K562 (cell line): ENCODE results near the gene KDM2B. TPM values are rescaled to one million over a fixed set of nuclear protein-coding genes. Genes with fewer than 3 reads are reported as not detected.

Source experiments
- ASH1L ChIP-seq: fragments of 450-650 bp; IDR thresholded peaks from 2 replicates; pipeline ENCODE4 v1.6.1; 2018; ENCODE audit warnings: borderline replicate concordance, mild to moderate bottlenecking, low read depth; ENCODE audit not compliant: partially characterized antibody
- BCOR ChIP-seq: fragments of 450-650 bp; IDR thresholded peaks from 2 replicates; pipeline ENCODE4 v1.6.1; 2016
- BDP1 ChIP-seq: IDR thresholded peaks from 3 replicates; pipeline ENCODE4 v1.6.1; 2011; ENCODE audit not compliant: insufficient read length, insufficient read depth
- CTCF ChIP-seq, 3 experiments: IDR thresholded peaks in 2 of 3; conservative IDR thresholded peaks in 1 of 3; 2 replicates each; pipeline ENCODE4 v1.5.1; 2011 to 2012; ENCODE audit warnings: low read length in 3 of 3, mild to moderate bottlenecking in 3 of 3, control low read depth in 2 of 3, improper control_type of control experiment in 1 of 3, inconsistent platforms in 1 of 3, low read depth in 1 of 3, mixed read lengths in 1 of 3, moderate library complexity in 1 of 3; ENCODE audit not compliant: insufficient read depth in 2 of 3
- CXXC5 ChIP-seq: fragments of 250-450 bp; sonication (Bioruptor Pico); IDR thresholded peaks from 2 replicates; pipeline ENCODE4 v1.8.0; 2022; ENCODE audit warnings: inconsistent platforms, mild to moderate bottlenecking, moderate library complexity
- E2F4 ChIP-seq: sonication (generic); formaldehyde crosslinking; IDR thresholded peaks from 2 replicates; pipeline ENCODE4 v1.8.0; 2022; ENCODE audit warnings: mild to moderate bottlenecking, low read depth, missing genetic modification reagents
- ELF1 ChIP-seq: fragments of 200-800 bp; sonication (Bioruptor generic); IDR thresholded peaks from 2 replicates; pipeline ENCODE4 v1.6.1; 2016; ENCODE audit warnings: missing genetic modification characterization, missing compliant biosample characterization
- EP400 ChIP-seq: fragments of 450-650 bp; IDR thresholded peaks from 2 replicates; pipeline ENCODE4 v1.6.1; 2017; ENCODE audit warnings: antibody characterized with exemption, mild to moderate bottlenecking, moderate library complexity
- ESRRB ChIP-seq: fragments of 250-450 bp; sonication (Bioruptor Pico); IDR thresholded peaks from 2 replicates; pipeline ENCODE4 v1.5.0; 2020; ENCODE audit warnings: mild to moderate bottlenecking, moderate library complexity, borderline replicate concordance
- FOS ChIP-seq: IDR thresholded peaks from 3 replicates; pipeline ENCODE4 v1.6.1; 2011; ENCODE audit not compliant: insufficient read length; ENCODE audit errors: extremely low read depth
- FOXK2 ChIP-seq, 2 experiments: fragments of 450-650 bp; IDR thresholded peaks in 1 of 2; conservative IDR thresholded peaks in 1 of 2; 2 replicates each; pipeline ENCODE4 v1.6.1; 2016; ENCODE audit warnings: low read depth in 2 of 2, mild to moderate bottlenecking in 1 of 2
- FOXP4 ChIP-seq: sonication (generic); formaldehyde crosslinking; IDR thresholded peaks from 2 replicates; pipeline ENCODE4 v1.8.0; 2022; ENCODE audit warnings: mild to moderate bottlenecking, missing genetic modification reagents, borderline replicate concordance
- HMGN3 ChIP-seq: IDR thresholded peaks from 2 replicates; pipeline ENCODE4 v1.6.1; 2011; ENCODE audit warnings: borderline replicate concordance, low read depth, mild to moderate bottlenecking, mixed read lengths, low read length; ENCODE audit not compliant: insufficient read length; ENCODE audit errors: extremely low read depth
- MEF2D ChIP-seq: conservative IDR thresholded peaks from 2 replicates; pipeline ENCODE4 v1.6.1; 2016; ENCODE audit warnings: low read depth, missing genetic modification characterization, missing compliant biosample characterization
- NCOA6 ChIP-seq: fragments of 450-650 bp; IDR thresholded peaks from 2 replicates; pipeline ENCODE4 v1.6.1; 2017; ENCODE audit warnings: mild to moderate bottlenecking
- NFE2 ChIP-seq: IDR thresholded peaks from 2 replicates; pipeline ENCODE4 v1.6.1; 2014; ENCODE audit warnings: antibody characterized with exemption, low read depth
- POLR2AphosphoS5 ChIP-seq: IDR thresholded peaks from 2 replicates; pipeline ENCODE4 v1.6.1; 2011; ENCODE audit warnings: mild to moderate bottlenecking, low read depth, low read length, moderate library complexity; ENCODE audit not compliant: control insufficient read depth, insufficient read depth
- POLR2G ChIP-seq: fragments of 200-400 bp; formaldehyde crosslinking; IDR thresholded peaks from 2 replicates; pipeline ENCODE4 v1.6.1; 2017; ENCODE audit warnings: low read depth, mild to moderate bottlenecking, antibody characterized with exemption, low read length, moderate library complexity
- RB1 ChIP-seq: fragments of 450-650 bp; IDR thresholded peaks from 2 replicates; pipeline ENCODE4 v1.6.1; 2017; ENCODE audit warnings: low read depth, mild to moderate bottlenecking
- TEAD4 ChIP-seq, 2 experiments: sonication (generic) in 1 of 2; formaldehyde crosslinking in 1 of 2; IDR thresholded peaks; 2 replicates each; pipeline versions ENCODE4 v1.6.1 to v1.8.0; 2012 to 2022; ENCODE audit warnings: borderline replicate concordance in 1 of 2, inconsistent platforms in 1 of 2, low read length in 1 of 2, mild to moderate bottlenecking in 1 of 2, missing genetic modification reagents in 1 of 2
- ZKSCAN1 ChIP-seq: fragments of 150-350 bp; IDR thresholded peaks from 2 replicates; pipeline ENCODE4 v1.6.1; 2016; ENCODE audit warnings: low read depth, low read length
- ZNF57 ChIP-seq: fragments of 450-650 bp; formaldehyde crosslinking; IDR thresholded peaks from 2 replicates; pipeline ENCODE4 v1.4.0; 2020; ENCODE audit warnings: mild to moderate bottlenecking, moderate library complexity
- polyA plus RNA-seq, 8 experiments: library from polyadenylated mRNA; depleted of rRNA in 4 of 8; stranded (reverse) in 5 of 8; unstranded in 3 of 8; fragments of >200 nt; fragmentation: Nextera tagmentation in 2 of 8; fragmentation: Illumina TruSeq in 1 of 8; extraction: Ambion mirVana in 2 of 8; extraction: Trizol in 1 of 8; gene quantifications; 2 replicates each; pipeline versions ENCODE4 v1.2.1 to v1.2.3, GENCODE V29; 2011 to 2014; ENCODE audit warnings: inconsistent platforms in 1 of 8, missing spikeins in 1 of 8
- total RNA-seq, 7 experiments: library from RNA; depleted of rRNA in 6 of 7; stranded (reverse); fragments of >200 nt in 6 of 7; fragmentation: Illumina TruSeq in 2 of 7; extraction: Trizol in 2 of 7; gene quantifications; 2 replicates each; pipeline versions ENCODE4 v1.2.1 to v1.2.3, GENCODE V29; 2011 to 2021; ENCODE audit warnings: low replicate concordance in 1 of 7

The KDM2B gene
- total and polyA plus RNA-seq, 9 of the 15 experiments (the other 6 are each of a cell fraction or from before 2014, with no cell fraction given) = 7.4 to 50.5 (median 22.5) TPM

- peak; percentile 38 for TF ChIP-seq TEAD4 (IDR thresholded peaks at IDR 0.05; ENCODE audit: low read length)
- TF ChIP-seq TEAD4 (CRISPR knock-in tag; IDR thresholded peaks at IDR 0.05; ENCODE audit: borderline replicate concordance) = no peak
- peak; percentile 94 for TF ChIP-seq FOS
- peak; percentile 56; the same call in 1 of the 2 replicates for TF ChIP-seq ZKSCAN1
- peak; percentile 94 for TF ChIP-seq POLR2AphosphoS5
- peak; percentile 93 for TF ChIP-seq NCOA6
- TF ChIP-seq ASH1L = peak; percentile 93
- 0 out of 2 replicates have a peak, but pooled peaks have one; percentile 2 for TF ChIP-seq BCOR
- no peak for TF ChIP-seq ESRRB
- peak; percentile 85; the same call in 1 of the 2 replicates for TF ChIP-seq E2F4
- peak; percentile 11; the same call in 1 of the 2 replicates for TF ChIP-seq RB1
- TF ChIP-seq POLR2G = peak; percentile 100
- no peak for TF ChIP-seq NFE2
- peak in 1 of 3 experiments; percentile 0; a peak in 1 of 6 replicates for TF ChIP-seq CTCF (IDR thresholded peaks at IDR 0.05 in 2 of 3, conservative IDR thresholded peaks at IDR 0.05 in 1 of 3; ENCODE audit: insufficient read depth in 2 of 3, low read depth in 1 of 3, low read length in 3 of 3)
- TF ChIP-seq ELF1 (tag) = peak; percentile 68
- peak in 1 of 2 experiments; percentile 39; a peak in 1 of 4 replicates for TF ChIP-seq FOXK2 (conservative IDR thresholded peaks at IDR 0.05 in 1 of 2, IDR thresholded peaks at IDR 0.05 in 1 of 2; ENCODE audit: low read depth in 2 of 2)
- peak; percentile 84 for TF ChIP-seq HMGN3
- TF ChIP-seq FOXP4 (CRISPR knock-in tag) = peak; percentile 78; the same call in 1 of the 2 replicates
- no peak for TF ChIP-seq ZNF57 (CRISPR knock-in tag)
- 0 out of 2 replicates have a peak, but pooled peaks have one; percentile 24 for TF ChIP-seq MEF2D (tag)
- no peak for TF ChIP-seq BDP1
- peak; percentile 94 for TF ChIP-seq CXXC5 (CRISPR knock-in tag)
- TF ChIP-seq EP400 = peak; percentile 86
Measured at GRCh38 chr12:121399391-121400331, 181.2 kb downstream of the KDM2B start, which contains the start of gene RNF34 (continued).
